ENCODE results near the gene PUM2. TPM values are rescaled to one million over a fixed set of nuclear protein-coding genes. Genes with fewer than 3 reads are reported as not detected.

Gene PUM2
- total and polyA plus RNA-seq, 11 donors = 18.6 to 75.4 (median 58.5) TPM

- Histone ChIP-seq H3K36me3 (peaks cover 0 to 8% (median 0%) of the 10 kb centered on the region in 9 donors), H3K4me1 (peaks cover 5 to 42% (median 30%) of the 10 kb centered on the region in 12 donors), H3K4me3 (no peak overlapping the region), H3K27me3 (no peaks in the 10 kb centered on the region), H3K9me3 (no peaks in the 10 kb centered on the region), H3K27ac (peak overlapping the region in 6 of 12 donors; percentile 91 to 98 (median 94))
- intact Hi-C loops (cut with DNase I) = no loop called here
- ATAC-seq (no peak), DNase-seq (no peak)
- 49 to 60% (median 58%) methylated on average over 4 of the region's 4 CpGs for WGBS, 4 donors
- TF ChIP-seq POLR2A (IDR thresholded peaks at IDR 0.05) = no peak
- TF ChIP-seq CTCF (IDR thresholded peaks at IDR 0.05) = no peak
These were observed 1.6 kb upstream of the PUM2 start for GRCh38 chr2:20352230-20352578.

- intact Hi-C loops (cut with DNase I) = no loop called here
- H3K36me3 ChIP-seq = peaks cover 0 to 8% (median 0%) of the 10 kb centered on the region in 9 donors
- WGBS, 4 donors = 22 to 37% (median 32%) methylated on average over 13 of the region's 13 CpGs
- H3K27me3 ChIP-seq = no peaks in the 10 kb centered on the region
- peak overlapping the region in 11 of 12 donors; percentile 80 to 97 (median 90) for H3K4me3 ChIP-seq
- ATAC-seq = peak in 1 of 4 donors; percentile 0
- no peaks in the 10 kb centered on the region for H3K9me3 ChIP-seq
- peaks cover 5 to 47% (median 35%) of the 10 kb centered on the region in 12 donors for H3K4me1 ChIP-seq
- peak overlapping the region; percentile 62 to 98 (median 94) for H3K27ac ChIP-seq
- DNase-seq = no peak
- no peak for TF ChIP-seq POLR2A (IDR thresholded peaks at IDR 0.05)
- no peak for TF ChIP-seq CTCF (IDR thresholded peaks at IDR 0.05)
These were observed 1.0 kb upstream of the PUM2 start for GRCh38 chr2:20351555-20352229.

- intact Hi-C loops (cut with DNase I) = no loop called here
- H3K36me3 ChIP-seq = peaks cover 0 to 12% (median 0%) of the 10 kb centered on the region in 9 donors
- peak overlapping the region; percentile 66 to 97 (median 89) for H3K4me3 ChIP-seq
- 0% methylated on average over 31 to 67 of the region's 67 CpGs for WGBS, 4 donors
- no peak for TF ChIP-seq CTCF (IDR thresholded peaks at IDR 0.05)
- TF ChIP-seq POLR2A (IDR thresholded peaks at IDR 0.05) = no peak
- H3K4me1 ChIP-seq = peaks cover 5 to 58% (median 42%) of the 10 kb centered on the region in 12 donors
- peak overlapping the region; percentile 86 to 98 (median 94) for H3K27ac ChIP-seq
- DNase-seq (peak; percentile 46 to 82 (median 66)), ATAC-seq (peak; percentile 34 to 70 (median 66))
- H3K27me3 ChIP-seq = no peaks in the 10 kb centered on the region
- no peaks in the 10 kb centered on the region for H3K9me3 ChIP-seq
These were observed 467 bp downstream of the PUM2 start for GRCh38 chr2:20350041-20350712.

- no peak for ATAC-seq
These were observed 1.1 kb downstream of the PUM2 start for GRCh38 chr2:20349513-20349921.

More at GRCh38 chr2:20349513-20349921, 1.1 kb downstream of the PUM2 start:
- intact Hi-C loops (cut with DNase I) = loop anchor here in 1 of 10 donors (5.0 kb wide), 1 partner anchor 297 kb away; the partner anchor contains the start of gene LAPTM4A
- no peaks in the 10 kb centered on the region for H3K9me3 ChIP-seq
- peaks cover 0 to 12% (median 0%) of the 10 kb centered on the region in 9 donors for H3K36me3 ChIP-seq
- no peak for TF ChIP-seq POLR2A (IDR thresholded peaks at IDR 0.05)
- peaks cover 5 to 65% (median 45%) of the 10 kb centered on the region in 12 donors for H3K4me1 ChIP-seq
- peak overlapping the region; percentile 66 to 97 (median 89) for H3K4me3 ChIP-seq
- no peak for DNase-seq
- H3K27me3 ChIP-seq = no peaks in the 10 kb centered on the region
- WGBS, 4 donors = 1 to 5% (median 4%) methylated on average over 5 of the region's 5 CpGs
- peak overlapping the region in 8 of 12 donors; percentile 93 to 98 (median 96) for H3K27ac ChIP-seq
